Left lung (tissue), 10 donors: Measurements from ENCODE around the gene GRIP1. TPM values are rescaled to one million over a fixed set of nuclear protein-coding genes. Genes with fewer than 3 reads are reported as not detected.

ENCODE experiments used
- ATAC-seq: fragments of 200-7000 bp; cut with Tn5 transposase; one replicate; pipeline ENCODE4 v1.9.1; 2020; ENCODE audit warnings: moderate library complexity
- DNase-seq, 4 donors: peaks; one replicate each; pipeline ENCODE4 v3.0.0-alpha.2; 2013 to 2020
- H3K27ac ChIP-seq, 2 donors: fragments of 200-600 bp; sonication (generic) in 1 of 2; one replicate each; pipeline versions ENCODE4 v1.5.0 to v1.8.0; 2020 to 2021
- H3K27me3 ChIP-seq, 2 donors: fragments of 200-600 bp; sonication (generic) in 1 of 2; one replicate each; pipeline versions ENCODE4 v1.5.0 to v1.8.0; 2020 to 2021
- H3K36me3 ChIP-seq, 2 donors: fragments of 200-600 bp; sonication (generic) in 1 of 2; one replicate each; pipeline versions ENCODE4 v1.5.0 to v1.8.0; 2020 to 2021
- H3K4me1 ChIP-seq, 2 donors: fragments of 200-600 bp; one replicate each; pipeline ENCODE4 v1.8.0; 2021
- H3K4me3 ChIP-seq, 2 donors: fragments of 200-600 bp; sonication (generic) in 1 of 2; one replicate each; pipeline versions ENCODE4 v1.5.0 to v1.8.0; 2020 to 2021; ENCODE audit warnings: mild to moderate bottlenecking in 1 of 2
- H3K9me3 ChIP-seq, 2 donors: fragments of 200-600 bp; sonication (generic) in 1 of 2; one replicate each; pipeline versions ENCODE4 v1.5.0 to v1.8.0; 2020 to 2021
- intact Hi-C, 2 donors: fragments of 100-400 bp; cut with DNase I; formaldehyde crosslinking; loops; one replicate each; pipeline versions ENCODE4 v1.11.2 to v1.14.2; 2022
- polyA plus RNA-seq, 6 donors: library from polyadenylated mRNA; unstranded; fragments of 120-200 nt; gene quantifications; one replicate each; pipeline ENCODE4 v1.2.1, GENCODE V29; 2013; ENCODE audit not compliant: insufficient read length in 6 of 6
- total RNA-seq, 2 donors: library from RNA; stranded (reverse); fragmentation: NEBNext Ultra II Directional; extraction: Animal tissue kit (Norgen Biotek cat#: 25700); gene quantifications; one replicate each; pipeline ENCODE4 v1.2.1, GENCODE V29; 2021
- TF ChIP-seq, protein P1 (sequence below), 2 donors: fragments of 200-600 bp; sonication (generic) in 1 of 2; IDR thresholded peaks; one replicate each; pipeline versions ENCODE4 v1.5.0 to v1.8.0; 2021; ENCODE audit warnings: antibody characterized with exemption in 2 of 2
- donor health status: DM: no; HTN: yes; CAD: no.
- donor health status: DM: no; HTN: no; CAD: no.

GRIP1 gene
- total and polyA plus RNA-seq, 8 donors, result 1.9 to 10.6 (median 6.0) TPM

- intact Hi-C loops, result no loop called here
- no peak for DNase-seq
- TF ChIP-seq, protein P1, sequence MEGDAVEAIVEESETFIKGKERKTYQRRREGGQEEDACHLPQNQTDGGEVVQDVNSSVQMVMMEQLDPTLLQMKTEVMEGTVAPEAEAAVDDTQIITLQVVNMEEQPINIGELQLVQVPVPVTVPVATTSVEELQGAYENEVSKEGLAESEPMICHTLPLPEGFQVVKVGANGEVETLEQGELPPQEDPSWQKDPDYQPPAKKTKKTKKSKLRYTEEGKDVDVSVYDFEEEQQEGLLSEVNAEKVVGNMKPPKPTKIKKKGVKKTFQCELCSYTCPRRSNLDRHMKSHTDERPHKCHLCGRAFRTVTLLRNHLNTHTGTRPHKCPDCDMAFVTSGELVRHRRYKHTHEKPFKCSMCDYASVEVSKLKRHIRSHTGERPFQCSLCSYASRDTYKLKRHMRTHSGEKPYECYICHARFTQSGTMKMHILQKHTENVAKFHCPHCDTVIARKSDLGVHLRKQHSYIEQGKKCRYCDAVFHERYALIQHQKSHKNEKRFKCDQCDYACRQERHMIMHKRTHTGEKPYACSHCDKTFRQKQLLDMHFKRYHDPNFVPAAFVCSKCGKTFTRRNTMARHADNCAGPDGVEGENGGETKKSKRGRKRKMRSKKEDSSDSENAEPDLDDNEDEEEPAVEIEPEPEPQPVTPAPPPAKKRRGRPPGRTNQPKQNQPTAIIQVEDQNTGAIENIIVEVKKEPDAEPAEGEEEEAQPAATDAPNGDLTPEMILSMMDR (IDR thresholded peaks at IDR 0.05), result no peak
- Histone ChIP-seq H3K4me3 (no peak overlapping the region), H3K4me1 (no peaks in the 10 kb centered on the region), H3K36me3 (no peaks in the 10 kb centered on the region), H3K9me3 (no peaks in the 10 kb centered on the region), H3K27me3 (no peaks in the 10 kb centered on the region), H3K27ac (no peak overlapping the region)
- no peak for ATAC-seq
Observed at GRCh38 chr12:66713984-66714383, 35.1 kb upstream of the GRIP1 start.

- H3K4me1 ChIP-seq, result no peaks in the 10 kb centered on the region
- intact Hi-C loops, result no loop called here
- no peak overlapping the region for H3K27ac ChIP-seq
- H3K27me3 ChIP-seq, result no peaks in the 10 kb centered on the region
- ATAC-seq (no peak), DNase-seq (no peak)
- no peaks in the 10 kb centered on the region for H3K36me3 ChIP-seq
- TF ChIP-seq, protein P1 (IDR thresholded peaks at IDR 0.05), result no peak
- peaks cover 0 to 2% of the 10 kb centered on the region in 2 donors for H3K9me3 ChIP-seq
- no peak overlapping the region for H3K4me3 ChIP-seq
Observed at GRCh38 chr12:66709893-66710292, 31.0 kb upstream of the GRIP1 start.

DNA sequence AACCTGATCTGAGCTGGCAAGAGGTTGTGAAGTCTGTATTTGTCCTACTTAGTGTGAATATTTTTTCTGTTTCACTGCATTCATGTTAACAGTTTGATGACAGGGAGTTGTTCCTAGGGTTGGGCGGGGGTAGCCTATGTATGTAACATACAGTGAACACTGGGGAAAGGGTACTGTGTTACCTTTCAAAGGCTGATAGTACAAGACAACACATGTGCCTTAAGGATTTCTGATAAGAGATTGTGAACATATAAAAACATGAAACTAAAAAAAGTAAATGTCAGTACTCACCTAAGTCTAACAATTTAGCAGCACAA lies 30.5 kb upstream of the GRIP1 start:
- H3K27me3 ChIP-seq, result no peaks in the 10 kb centered on the region
- TF ChIP-seq, protein P1 (IDR thresholded peaks at IDR 0.05), result no peak
- no peaks in the 10 kb centered on the region for H3K4me1 ChIP-seq
- peaks cover 0 to 2% of the 10 kb centered on the region in 2 donors for H3K9me3 ChIP-seq
- H3K4me3 ChIP-seq, result no peak overlapping the region
- DNase-seq, result no peak
- no peak overlapping the region for H3K27ac ChIP-seq
- intact Hi-C loops, result no loop called here
- no peak for ATAC-seq
- H3K36me3 ChIP-seq, result no peaks in the 10 kb centered on the region

DNA sequence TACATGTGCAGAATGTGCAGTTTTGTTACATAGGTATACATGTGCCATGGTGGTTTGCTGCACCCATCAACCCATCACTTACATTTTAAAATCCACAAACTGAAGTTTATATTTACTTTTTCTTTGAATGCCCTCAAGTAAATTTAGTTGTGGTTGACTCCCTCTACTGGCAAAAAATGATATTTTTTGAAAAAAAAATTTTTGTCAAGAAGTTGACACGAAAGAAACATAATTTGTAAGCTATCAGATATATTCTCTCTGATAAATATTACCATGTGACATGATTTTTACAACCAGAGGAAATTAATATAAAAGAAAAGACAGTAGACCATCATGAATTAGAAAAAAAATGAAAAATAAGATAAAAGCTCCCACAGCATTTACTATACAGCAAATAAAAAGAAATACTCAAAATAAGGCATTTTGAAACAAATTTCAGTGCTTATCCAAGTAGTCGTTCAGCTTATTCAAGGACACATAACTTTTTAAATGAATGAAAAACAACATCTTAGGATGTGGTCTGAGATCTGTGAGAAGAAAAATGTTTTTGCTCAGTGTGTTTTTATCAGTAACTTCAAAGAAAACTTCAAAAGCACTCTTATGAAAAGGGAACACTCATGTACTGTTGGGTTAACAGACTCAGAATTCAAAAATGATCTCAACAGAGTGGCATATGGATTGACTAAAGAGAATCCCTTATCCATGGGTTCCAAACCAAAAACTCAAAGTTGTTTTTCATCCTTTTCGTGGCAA lies 30.0 kb upstream of the GRIP1 start:
- DNase-seq (no peak), ATAC-seq (no peak)
- Histone ChIP-seq H3K27ac (no peak overlapping the region), H3K36me3 (no peaks in the 10 kb centered on the region), H3K4me3 (no peak overlapping the region), H3K9me3 (peaks cover 0 to 2% of the 10 kb centered on the region in 2 donors), H3K4me1 (no peaks in the 10 kb centered on the region), H3K27me3 (no peaks in the 10 kb centered on the region)
- intact Hi-C loops, result no loop called here
- TF ChIP-seq, protein P1 (IDR thresholded peaks at IDR 0.05), result peak; percentile 17 to 27

DNA sequence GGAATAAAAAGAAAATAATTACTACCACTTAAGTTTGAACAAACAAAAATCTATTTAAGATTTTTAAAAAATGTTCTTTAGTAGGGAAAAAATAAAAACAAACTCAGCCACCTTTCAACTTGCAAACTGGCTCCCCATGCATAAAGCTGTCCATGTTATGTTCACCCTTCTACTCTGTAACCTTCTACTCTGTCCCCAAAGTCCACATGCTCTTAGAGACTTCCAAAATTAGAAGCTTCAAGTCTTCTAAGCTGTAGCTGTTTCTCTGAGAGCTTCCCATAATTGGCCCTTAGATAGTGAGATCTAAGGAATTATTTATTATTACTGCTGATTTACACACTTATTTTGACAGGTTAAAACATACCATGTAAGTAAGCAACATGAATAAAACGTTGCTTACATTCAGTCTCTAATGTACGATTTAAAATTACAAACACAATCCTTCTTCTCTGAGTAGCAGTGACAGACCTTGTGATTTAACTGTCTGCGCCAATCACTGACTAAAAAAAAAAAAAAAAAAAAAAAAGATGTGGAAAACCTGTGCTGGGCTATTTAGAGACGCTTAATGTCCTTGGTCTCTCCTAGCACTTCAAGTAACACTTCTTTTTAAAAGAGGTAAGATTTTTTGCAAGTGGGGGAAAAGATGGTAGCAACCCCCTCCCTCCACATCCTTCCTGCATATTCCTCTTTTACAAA lies 28.3 kb upstream of the GRIP1 start:
- no peak for ATAC-seq
- intact Hi-C loops, result no loop called here
- H3K4me1 ChIP-seq, result no peaks in the 10 kb centered on the region

More for the DNA sequence above, 28.3 kb upstream of the GRIP1 start:
- H3K27me3 ChIP-seq, result no peaks in the 10 kb centered on the region
- TF ChIP-seq, protein P1 (IDR thresholded peaks at IDR 0.05), result no peak
- H3K9me3 ChIP-seq, result peaks cover 0 to 2% of the 10 kb centered on the region in 2 donors
- no peak for DNase-seq
- H3K27ac ChIP-seq, result no peak overlapping the region
- no peaks in the 10 kb centered on the region for H3K36me3 ChIP-seq
- no peak overlapping the region for H3K4me3 ChIP-seq
